MM.1S (cell line): ENCODE results near the gene SORCS2.

Source experiments
- EZH2 ChIP-seq: fragments of 300-600 bp; sonication (generic); optimal IDR thresholded peaks from 2 replicates; pipeline ENCODE3; 2017; ENCODE audit warnings: low read depth, mild to moderate bottlenecking, antibody characterized with exemption, low read length, mixed read lengths
- EZH2phosphoT487 ChIP-seq: fragments of 300-600 bp; sonication (generic); IDR thresholded peaks from 2 replicates; pipeline ENCODE4 v1.6.1; 2018; ENCODE audit warnings: antibody characterized with exemption, low read length
- TF ChIP-seq, protein P1 (sequence below): fragments of 300-600 bp; sonication (generic); IDR thresholded peaks from 2 replicates; pipeline ENCODE4 v1.5.1; 2016; ENCODE audit warnings: antibody characterized with exemption, low read length, mixed read lengths

DNA sequence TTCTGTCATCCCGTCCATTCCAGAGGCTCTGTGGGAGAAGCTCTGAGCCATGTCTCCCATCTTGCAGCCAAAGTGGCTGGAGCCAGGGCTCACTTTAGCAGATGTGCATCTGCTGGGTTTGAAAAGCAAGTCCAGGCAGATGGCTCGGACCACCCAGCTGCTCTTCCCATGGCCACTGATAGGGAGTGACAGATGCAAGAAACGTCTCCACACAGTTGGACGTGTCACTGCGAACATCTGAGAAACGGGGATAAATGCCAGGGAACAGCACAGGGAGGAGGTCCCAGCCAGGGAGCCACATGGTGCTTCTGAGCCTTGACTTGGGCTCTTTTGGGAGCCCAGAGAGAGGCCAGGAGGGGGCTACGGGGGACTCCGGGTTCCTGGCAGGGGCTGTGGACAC is 505.0 kb downstream of the SORCS2 start:
- TF ChIP-seq EZH2phosphoT487 (no peak), EZH2 (no peak)
- TF ChIP-seq, protein P1, sequence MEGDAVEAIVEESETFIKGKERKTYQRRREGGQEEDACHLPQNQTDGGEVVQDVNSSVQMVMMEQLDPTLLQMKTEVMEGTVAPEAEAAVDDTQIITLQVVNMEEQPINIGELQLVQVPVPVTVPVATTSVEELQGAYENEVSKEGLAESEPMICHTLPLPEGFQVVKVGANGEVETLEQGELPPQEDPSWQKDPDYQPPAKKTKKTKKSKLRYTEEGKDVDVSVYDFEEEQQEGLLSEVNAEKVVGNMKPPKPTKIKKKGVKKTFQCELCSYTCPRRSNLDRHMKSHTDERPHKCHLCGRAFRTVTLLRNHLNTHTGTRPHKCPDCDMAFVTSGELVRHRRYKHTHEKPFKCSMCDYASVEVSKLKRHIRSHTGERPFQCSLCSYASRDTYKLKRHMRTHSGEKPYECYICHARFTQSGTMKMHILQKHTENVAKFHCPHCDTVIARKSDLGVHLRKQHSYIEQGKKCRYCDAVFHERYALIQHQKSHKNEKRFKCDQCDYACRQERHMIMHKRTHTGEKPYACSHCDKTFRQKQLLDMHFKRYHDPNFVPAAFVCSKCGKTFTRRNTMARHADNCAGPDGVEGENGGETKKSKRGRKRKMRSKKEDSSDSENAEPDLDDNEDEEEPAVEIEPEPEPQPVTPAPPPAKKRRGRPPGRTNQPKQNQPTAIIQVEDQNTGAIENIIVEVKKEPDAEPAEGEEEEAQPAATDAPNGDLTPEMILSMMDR, result no peak
